Duodenal mucosa (tissue), 2 donors: ENCODE data around the gene DEFB129.
"Not testable (repeated sequence)": the region's sequence is repeated elsewhere in the genome, so short reads cannot be mapped to it uniquely, and the experiment has no call there.

Experiments used
- H3K27ac ChIP-seq: one replicate; pipeline ENCODE4 v1.7.0; 2013; ENCODE audit warnings: low read depth, low read length
- H3K27me3 ChIP-seq, 2 donors: one replicate each; pipeline ENCODE4 v1.7.0; 2013; ENCODE audit warnings: low read length in 2 of 2, control low read depth in 1 of 2; ENCODE audit not compliant: insufficient read depth in 2 of 2, control insufficient read depth in 1 of 2
- H3K36me3 ChIP-seq, 2 donors: one replicate each; pipeline ENCODE4 v1.7.0; 2013; ENCODE audit warnings: low read length in 2 of 2, control low read depth in 1 of 2; ENCODE audit not compliant: insufficient read depth in 2 of 2, control insufficient read depth in 1 of 2
- H3K4me1 ChIP-seq, 2 donors: one replicate each; pipeline ENCODE4 v1.7.0; 2013; ENCODE audit warnings: low read length in 2 of 2, control low read depth in 1 of 2; ENCODE audit not compliant: insufficient read depth in 2 of 2, control insufficient read depth in 1 of 2
- H3K4me3 ChIP-seq, 2 donors: one replicate each; pipeline ENCODE4 v1.7.0; 2013; ENCODE audit warnings: low read length in 2 of 2, low read depth in 1 of 2
- H3K9ac ChIP-seq, 2 donors: one replicate each; pipeline ENCODE4 v1.7.0; 2013; ENCODE audit warnings: low read length in 2 of 2, low read depth in 1 of 2
- H3K9me3 ChIP-seq, 2 donors: one replicate each; pipeline ENCODE4 v1.7.0; 2013; ENCODE audit warnings: low read length in 2 of 2, control low read depth in 1 of 2; ENCODE audit not compliant: control insufficient read depth in 1 of 2

DEFB129 gene

GRCh38 chr20:226958-227357 is at the start of gene DEFB129:
DEFB129 (plus strand) TSS chr20:227258; CDS start chr20:227289, 31 bp downstream.
- no peaks in the 10 kb centered on the region for H3K9me3 ChIP-seq
- no peaks in the 10 kb centered on the region for H3K36me3 ChIP-seq
- H3K27me3 ChIP-seq, result peaks cover 0 to 3% of the 10 kb centered on the region in 2 donors
- H3K4me3 ChIP-seq, result no peak within 1 kb of the TSS
- H3K9ac ChIP-seq, result no peak within 1 kb of the TSS
- H3K4me1 ChIP-seq, result no peaks in the 10 kb centered on the region
- H3K27ac ChIP-seq, result no peak within 1 kb of the TSS

GRCh38 chr20:184288-184687 is 42.8 kb upstream of the DEFB129 start:
- Histone ChIP-seq H3K9ac (no peak overlapping the region), H3K4me1 (no peaks in the 10 kb centered on the region), H3K36me3 (no peaks in the 10 kb centered on the region), H3K4me3 (no peak overlapping the region), H3K27ac (no peak overlapping the region), H3K9me3 (no peaks in the 10 kb centered on the region), H3K27me3 (no peaks in the 10 kb centered on the region)

GRCh38 chr20:187733-188132 is 39.3 kb upstream of the DEFB129 start:
- Histone ChIP-seq H3K36me3 (no peaks in the 10 kb centered on the region), H3K4me3 (no peak overlapping the region), H3K27ac (no peak overlapping the region), H3K4me1 (no peaks in the 10 kb centered on the region), H3K9ac (no peak overlapping the region), H3K27me3 (no peaks in the 10 kb centered on the region), H3K9me3 (no peaks in the 10 kb centered on the region)

GRCh38 chr20:189611-190010 is 37.4 kb upstream of the DEFB129 start, which contains the start of gene DEFB128:
DEFB128 (minus strand) TSS chr20:189711; CDS start chr20:189623, 88 bp downstream.
- H3K27ac ChIP-seq, result no peak within 1 kb of the TSS
- no peaks in the 10 kb centered on the region for H3K4me1 ChIP-seq
- no peaks in the 10 kb centered on the region for H3K27me3 ChIP-seq
- H3K9me3 ChIP-seq, result no peaks in the 10 kb centered on the region
- no peak within 1 kb of the TSS for H3K4me3 ChIP-seq
- H3K36me3 ChIP-seq, result no peaks in the 10 kb centered on the region
- no peak within 1 kb of the TSS for H3K9ac ChIP-seq

DNA sequence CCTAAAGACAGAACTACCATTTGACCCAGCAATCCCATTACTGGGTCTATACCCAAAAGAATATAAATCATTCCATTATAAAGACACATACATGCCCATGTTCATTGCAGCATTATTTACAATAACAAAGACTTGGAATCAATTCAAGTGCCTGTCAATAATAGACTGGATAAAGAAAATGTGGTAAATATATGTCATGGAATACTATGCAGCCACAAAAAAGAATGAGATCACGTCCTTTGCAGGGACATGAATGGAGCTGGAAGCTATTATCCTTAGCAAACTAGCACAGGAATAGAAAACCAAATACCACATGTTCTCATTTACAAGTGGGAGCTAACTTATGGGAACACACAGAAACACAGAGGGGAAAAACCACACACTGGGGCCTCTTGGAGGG is 28.8 kb upstream of the DEFB129 start:
- Histone ChIP-seq H3K27me3 (no peaks in the 10 kb centered on the region), H3K9ac (no peak overlapping the region), H3K9me3 (no peaks in the 10 kb centered on the region), H3K4me1 (no peaks in the 10 kb centered on the region), H3K4me3 (no peak overlapping the region), H3K27ac (no peak overlapping the region), H3K36me3 (no peaks in the 10 kb centered on the region)

DNA sequence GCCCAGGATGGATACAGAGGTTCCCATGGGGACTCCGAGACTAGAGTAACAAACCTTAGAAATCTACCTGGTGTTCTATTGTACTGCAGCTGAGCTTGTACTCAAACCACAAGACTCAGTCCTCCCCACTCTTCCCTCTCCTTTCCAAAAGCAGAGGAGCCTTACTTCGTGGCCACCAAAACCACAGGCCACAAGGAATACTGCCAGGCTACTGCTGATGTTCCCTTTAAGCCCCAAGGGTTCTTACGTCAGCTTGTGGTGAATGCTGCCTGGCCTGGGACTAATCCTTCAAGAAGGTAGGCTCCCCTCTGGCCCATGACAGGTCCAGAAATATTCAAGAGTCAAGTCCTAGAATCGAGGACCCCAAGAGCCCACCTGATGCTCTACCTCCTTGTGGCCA is 27.1 kb upstream of the DEFB129 start:
- Histone ChIP-seq H3K27ac (no peak overlapping the region), H3K27me3 (no peaks in the 10 kb centered on the region), H3K4me1 (no peaks in the 10 kb centered on the region), H3K9me3 (no peaks in the 10 kb centered on the region), H3K9ac (no peak overlapping the region), H3K36me3 (no peaks in the 10 kb centered on the region), H3K4me3 (no peak overlapping the region)

- H3K27me3 ChIP-seq, H3K4me1 ChIP-seq, H3K4me3 ChIP-seq, H3K36me3 ChIP-seq, H3K9ac ChIP-seq, H3K9me3 ChIP-seq, H3K27ac ChIP-seq: not testable (repeated sequence)
Observed at GRCh38 chr20:203630-204029, 23.4 kb upstream of the DEFB129 start.

GRCh38 chr20:208942-209566 is 18.0 kb upstream of the DEFB129 start:
- Histone ChIP-seq H3K9me3 (no peaks in the 10 kb centered on the region), H3K36me3 (no peaks in the 10 kb centered on the region), H3K27ac (no peak overlapping the region), H3K4me1 (no peaks in the 10 kb centered on the region), H3K27me3 (no peaks in the 10 kb centered on the region), H3K4me3 (no peak overlapping the region), H3K9ac (no peak overlapping the region)

DNA sequence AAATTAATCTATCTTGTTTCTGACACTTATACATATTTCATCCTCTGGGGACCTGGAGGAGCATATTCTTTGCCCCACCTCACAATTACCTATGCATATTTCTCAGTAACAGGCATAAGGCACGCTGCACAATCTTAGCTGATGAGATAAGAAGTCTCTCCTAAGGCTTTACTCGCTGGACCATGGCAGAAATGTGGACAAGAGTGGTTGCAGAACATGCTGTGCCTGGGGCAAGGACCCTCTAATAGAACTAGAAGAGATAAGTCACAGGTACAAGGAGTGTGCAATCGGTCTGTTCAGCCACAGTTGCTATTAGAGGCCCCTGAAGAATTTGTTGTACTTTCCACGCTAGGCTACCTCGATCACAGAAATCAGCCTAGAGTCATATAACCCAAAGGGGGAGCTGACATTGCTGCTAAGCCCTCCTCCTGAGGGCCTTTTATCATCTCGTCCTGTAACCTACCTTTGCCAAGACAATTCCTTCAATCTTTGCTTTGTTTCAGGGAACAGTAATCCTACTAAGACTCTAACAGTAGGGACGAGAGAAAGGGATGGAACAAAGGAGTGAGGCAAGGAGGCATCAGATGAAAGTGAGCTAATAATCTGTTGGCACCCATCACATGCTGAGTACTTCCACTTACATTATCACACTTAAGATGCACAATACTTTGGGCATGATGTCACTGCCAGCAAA is 16.1 kb upstream of the DEFB129 start:
- Histone ChIP-seq H3K27ac (no peak overlapping the region), H3K27me3 (peaks cover 0 to 2% of the 10 kb centered on the region in 2 donors), H3K4me1 (no peaks in the 10 kb centered on the region), H3K9ac (no peak overlapping the region), H3K36me3 (no peaks in the 10 kb centered on the region), H3K9me3 (no peaks in the 10 kb centered on the region), H3K4me3 (no peak overlapping the region)

DNA sequence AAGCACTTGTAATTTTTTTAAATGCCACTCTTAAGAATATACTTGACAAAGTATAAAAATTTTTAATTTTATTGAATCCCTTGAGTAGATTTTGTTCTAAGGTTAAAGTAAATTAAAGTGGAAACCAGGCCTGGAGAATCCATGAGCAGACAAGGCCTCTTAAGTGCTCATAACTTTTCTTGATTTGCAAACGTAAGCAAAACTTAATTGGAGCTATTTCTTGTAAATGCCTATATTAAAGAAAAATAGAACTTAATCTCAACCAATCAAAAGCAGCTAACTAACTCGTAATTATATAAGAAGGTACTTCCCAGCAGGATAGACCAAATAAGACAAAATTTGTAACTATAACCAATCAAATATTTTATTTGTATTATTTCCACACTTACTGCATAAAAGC is 12.7 kb upstream of the DEFB129 start:
- no peak overlapping the region for H3K9ac ChIP-seq
- H3K4me3 ChIP-seq, result no peak overlapping the region

More for the DNA sequence above, 12.7 kb upstream of the DEFB129 start:
- Histone ChIP-seq H3K36me3 (no peaks in the 10 kb centered on the region), H3K9me3 (no peaks in the 10 kb centered on the region), H3K27ac (no peak overlapping the region), H3K4me1 (no peaks in the 10 kb centered on the region), H3K27me3 (peaks cover 3 to 5% of the 10 kb centered on the region in 2 donors)
